ENCODE data around the gene S100A13.
"Not testable (repeated sequence)": the region's sequence is repeated elsewhere in the genome, so short reads cannot be mapped to it uniquely, and the experiment has no call there.

Gene S100A13

DNA sequence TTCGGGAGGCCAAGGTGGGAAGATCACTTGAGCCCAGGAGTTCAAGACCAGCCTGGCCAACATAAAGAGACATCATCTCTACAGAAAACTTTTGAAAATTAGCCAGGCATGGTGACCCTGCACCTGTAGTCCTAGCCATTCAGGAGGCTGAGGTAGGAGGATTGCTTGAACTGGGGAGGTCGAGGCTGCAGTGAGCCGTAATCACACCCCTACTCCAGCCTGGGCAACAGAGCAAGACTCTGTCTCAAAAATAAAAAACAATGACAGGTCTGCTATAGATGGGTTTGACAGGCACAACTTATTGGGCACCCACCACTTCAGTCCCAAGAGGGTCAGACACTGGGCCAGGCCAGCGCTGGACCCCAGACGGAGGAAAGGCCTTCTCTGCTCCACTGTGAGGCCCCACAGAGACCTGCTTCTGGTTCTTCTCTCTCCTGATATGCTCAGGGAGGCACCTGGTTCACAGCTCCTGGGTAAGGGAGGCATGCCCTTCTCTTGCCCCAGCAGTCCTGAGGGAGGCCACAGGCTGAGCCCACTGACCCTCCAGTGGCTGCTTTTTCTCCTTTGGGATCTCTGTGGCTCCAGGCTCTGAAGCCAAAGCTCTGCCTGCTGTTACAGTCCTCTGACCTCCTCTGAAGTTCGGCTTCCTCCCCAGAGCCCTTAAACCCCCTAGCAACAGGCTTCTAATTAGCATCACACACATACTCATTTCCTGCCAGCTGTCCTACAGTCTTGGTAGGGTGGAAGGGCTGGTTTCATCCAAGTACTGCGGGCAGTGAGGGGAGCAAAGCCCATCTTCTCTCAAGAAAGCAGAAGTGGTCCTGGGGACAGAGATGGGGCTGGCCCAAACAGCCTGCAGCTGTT, 28.8 kb downstream of the S100A13 start:
- DNase-seq: peak; percentile 74

DNA sequence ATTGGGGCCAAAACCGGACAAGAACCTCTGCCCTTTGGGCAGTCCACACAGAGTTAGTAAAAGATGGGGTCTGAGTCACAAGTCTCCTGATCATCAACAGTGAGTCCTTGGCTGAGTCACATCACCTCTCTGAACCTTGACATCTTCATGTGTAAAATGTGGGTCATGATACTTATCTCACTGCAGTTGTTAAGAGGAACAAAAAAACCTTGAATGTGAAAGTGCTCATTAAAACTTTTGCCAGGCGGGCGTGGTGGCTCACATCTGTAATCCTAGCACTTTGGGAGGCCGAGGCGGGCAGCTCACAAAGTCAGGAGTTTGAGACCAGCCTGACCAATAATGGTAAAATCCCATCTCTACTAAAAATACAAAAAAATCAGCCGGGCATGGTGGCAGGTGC, 30.1 kb downstream of the S100A13 start:
- DNase-seq: no peak

DNA sequence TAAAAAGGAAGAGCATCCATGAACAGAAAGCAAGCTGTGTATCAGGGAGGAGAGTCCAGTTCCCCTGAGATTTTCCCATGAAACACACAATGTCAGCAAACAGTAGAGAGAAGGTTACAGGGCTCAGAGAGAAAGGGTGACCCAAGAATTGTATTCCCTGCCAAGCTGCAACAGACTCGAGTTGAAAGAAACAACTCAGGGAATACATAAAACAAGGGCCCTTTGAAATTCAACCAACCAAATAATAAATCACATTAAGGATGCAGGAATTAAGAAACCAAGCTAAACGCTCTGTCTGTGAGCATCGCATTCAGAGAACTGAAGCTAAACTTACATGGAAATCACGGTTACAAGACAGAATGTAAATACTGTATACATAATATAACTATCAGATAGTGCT, 34.6 kb downstream of the S100A13 start:
- DNase-seq: no peak

GRCh38 chr1:153588482-153588881, 38.8 kb downstream of the S100A13 start:
- DNase-seq: no peak

DNA sequence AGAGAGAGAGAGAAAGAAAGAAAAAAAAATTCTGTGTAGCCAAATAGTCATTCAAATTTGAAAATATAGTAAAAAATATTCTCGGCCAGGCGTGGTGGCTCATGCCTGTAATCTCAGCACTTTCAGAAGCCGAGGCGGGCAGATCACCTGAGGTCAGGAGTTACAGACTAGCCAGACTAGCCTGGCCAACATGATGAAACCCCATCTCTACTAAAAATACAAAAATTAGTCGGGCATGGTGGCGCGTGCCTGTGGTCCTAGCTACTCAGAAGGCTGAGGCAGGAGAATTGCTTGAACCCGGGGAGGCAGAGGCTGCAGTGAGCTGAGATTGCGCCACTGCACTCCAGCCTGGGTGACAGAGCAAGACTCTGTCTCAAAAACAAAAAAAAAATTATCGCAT, 39.3 kb downstream of the S100A13 start:
- not testable (repeated sequence) for DNase-seq

GRCh38 chr1:153587314-153587713, 40.0 kb downstream of the S100A13 start:
- DNase-seq: no peak

DNA sequence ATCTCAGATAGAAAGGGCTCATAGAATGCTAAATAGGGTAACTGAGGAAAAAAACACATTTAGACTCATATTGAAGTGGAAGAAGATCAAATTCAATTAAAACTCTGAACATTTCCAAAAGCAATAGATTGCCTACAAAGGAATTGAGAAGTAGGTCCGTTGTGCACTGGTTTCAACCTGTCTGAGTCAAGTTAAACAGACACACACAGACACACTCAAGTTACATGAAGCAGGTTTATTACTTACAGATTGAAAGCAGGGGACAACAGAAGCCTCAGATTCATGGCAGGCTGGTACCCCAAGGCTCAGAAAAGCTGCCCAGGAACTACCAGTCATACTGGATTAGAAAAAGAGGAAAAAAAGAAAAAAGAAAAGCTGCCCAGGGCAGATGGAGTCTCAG, 41.0 kb downstream of the S100A13 start:
- DNase-seq: no peak

DNA sequence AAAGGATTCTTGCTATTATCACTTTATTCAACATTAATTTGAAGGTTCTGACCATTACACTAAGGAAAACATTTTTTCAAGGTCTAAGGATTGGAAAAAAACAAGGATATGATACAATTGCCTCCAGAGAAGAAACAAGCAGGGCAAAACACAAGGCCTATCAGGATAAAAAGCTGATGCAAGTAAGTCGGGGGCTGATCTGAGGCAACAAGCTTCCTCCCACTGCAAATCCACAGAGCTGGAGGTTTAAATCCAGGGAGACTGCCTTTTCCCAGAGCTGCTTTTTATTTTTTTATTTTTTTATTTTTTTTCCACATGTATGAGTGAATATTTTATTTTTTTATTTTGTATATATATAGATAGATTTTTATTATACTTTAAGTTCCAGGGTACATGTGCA, 42.3 kb downstream of the S100A13 start:
- no peak for DNase-seq

DNA sequence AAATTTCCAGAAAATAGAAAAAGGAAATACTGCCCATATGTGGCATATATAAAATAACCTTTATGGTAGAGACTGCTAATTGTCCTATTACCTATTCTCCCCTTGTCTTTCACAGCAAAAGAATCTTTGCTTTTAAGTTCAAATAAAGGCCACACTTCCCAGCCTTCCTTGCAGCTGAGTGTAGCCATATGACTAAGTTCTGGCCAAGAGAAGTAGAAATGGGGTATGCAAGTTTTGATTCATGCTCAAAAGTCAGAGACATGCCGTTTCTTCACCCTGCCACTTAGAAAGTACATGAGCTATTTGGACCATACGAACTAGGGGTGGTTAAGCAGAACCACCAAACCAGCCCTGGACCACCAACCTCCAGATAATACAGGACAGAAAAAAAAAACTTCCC, 43.3 kb downstream of the S100A13 start:
- no peak for DNase-seq

DNA sequence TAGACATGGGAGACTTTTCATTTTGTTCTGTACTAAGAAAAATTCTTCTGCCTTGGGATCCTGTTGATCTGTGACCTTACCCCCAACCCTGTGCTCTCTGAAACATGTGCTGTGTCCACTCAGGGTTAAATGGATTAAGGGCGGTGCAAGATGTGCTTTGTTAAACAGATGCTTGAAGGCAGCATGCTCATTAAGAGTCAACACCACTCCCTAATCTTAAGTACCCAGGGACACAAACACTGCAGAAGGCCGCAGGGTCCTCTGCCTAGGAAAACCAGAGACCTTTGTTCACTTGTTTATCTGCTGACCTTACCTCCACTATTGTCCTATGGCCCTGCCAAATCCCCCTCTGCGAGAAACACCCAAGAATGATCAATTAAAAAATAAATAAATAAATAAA, 43.8 kb downstream of the S100A13 start:
- DNase-seq: not testable (repeated sequence)

GRCh38 chr1:153582836-153583235, 44.5 kb downstream of the S100A13 start:
- not testable (repeated sequence) for DNase-seq

GRCh38 chr1:153578936-153579335, 48.4 kb downstream of the S100A13 start:
- DNase-seq: no peak

DNA sequence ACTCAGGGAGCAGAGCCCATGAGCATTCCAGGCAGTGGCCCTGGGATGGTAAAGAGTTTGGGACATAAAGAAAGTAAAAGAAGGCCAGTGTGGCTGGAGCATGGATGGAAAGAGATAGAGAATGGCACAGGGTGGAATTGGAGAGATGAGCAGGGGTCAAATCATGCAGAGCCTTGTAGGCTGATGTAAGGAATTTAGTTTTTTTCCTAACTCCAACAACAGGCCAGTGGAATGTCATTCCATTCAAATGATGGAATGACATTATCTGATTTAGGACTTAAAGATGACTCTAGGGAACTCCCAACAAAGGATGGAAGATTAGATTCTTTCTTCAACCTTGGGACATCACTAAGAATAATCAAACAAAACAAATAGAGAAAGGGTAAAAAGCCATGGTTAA, 48.8 kb downstream of the S100A13 start:
- DNase-seq: no peak

DNA sequence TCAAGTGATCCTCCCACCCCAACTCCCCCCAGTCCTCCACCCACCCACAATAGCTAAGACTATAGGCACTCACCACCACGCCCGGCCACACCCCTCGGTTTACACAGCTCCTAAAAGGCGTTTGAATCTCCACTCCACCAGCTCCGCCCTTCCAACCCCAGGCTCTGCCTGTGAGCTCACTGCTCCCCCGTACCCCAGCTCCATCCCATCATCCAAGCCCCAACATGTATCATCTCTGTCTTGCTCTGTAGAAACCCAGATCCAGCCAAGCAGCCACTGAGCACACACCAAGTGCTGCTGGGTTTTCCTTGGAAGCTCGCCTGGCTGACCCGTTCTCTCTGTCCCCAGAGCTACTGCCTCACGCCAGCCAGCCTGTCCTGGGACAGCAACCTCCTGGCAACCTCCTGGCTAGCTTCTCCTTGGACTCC, 49.7 kb downstream of the S100A13 start:
- no peak for DNase-seq

- DNase-seq: no peak
These were observed 50.2 kb downstream of the S100A13 start for GRCh38 chr1:153577138-153577537.

DNA sequence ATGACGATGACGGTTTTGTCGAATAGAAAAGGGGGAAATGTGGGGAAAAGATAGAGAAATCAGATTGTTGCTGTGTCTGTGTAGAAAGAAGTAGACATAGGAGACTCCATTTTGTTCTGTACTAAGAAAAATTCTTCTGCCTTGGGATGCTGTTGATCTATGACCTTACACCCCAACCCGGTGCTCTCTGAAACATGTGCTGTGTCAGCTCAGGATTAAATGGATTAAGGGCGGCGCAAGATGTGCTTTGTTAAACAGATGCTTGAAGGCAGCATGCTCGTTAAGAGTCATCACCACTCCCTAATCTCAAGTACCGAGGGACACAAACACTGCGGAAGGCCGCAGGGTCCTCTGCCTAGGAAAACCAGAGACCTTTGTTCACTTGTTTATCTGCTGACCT, 51.8 kb downstream of the S100A13 start:
- DNase-seq: not testable (repeated sequence)

DNA sequence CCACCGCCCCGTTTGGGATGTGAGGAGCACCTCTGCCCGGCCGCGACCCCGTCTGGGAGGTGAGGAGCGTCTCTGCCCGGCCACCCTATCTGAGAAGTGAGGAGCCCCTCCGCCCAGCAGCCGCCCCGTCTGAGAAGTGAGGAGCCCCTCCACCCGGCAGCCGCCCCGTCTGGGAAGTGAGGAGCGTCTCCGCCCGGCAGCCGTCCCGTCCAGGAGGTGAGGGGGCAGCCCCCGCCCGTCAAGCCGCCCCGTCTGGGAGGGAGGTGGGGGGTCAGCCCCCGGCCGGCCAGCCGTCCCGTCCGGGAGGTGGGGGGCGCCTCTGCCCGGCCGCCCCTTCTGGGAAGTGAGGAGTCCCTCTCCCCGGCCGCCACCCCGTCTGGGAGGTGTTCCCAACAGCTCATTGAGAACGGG, 52.2 kb downstream of the S100A13 start:
- not testable (repeated sequence) for DNase-seq

DNA sequence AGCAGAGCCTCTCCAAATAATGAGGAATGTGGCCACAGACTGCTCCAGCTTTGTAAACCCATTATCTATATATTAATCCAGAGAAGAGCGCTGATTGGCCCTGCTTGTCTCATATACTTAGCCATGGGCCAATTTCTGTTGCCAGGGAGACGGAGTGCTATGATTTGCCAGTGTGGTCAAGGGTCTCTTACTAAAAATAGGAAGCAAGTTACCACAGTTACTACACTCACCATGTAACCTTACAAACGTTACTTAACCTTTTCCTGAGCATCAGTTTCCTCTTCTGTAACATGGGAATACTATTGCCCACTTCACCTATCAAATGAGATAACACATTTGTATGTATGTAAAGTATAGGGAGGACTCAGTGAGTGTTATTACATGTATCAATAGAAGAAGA, 54.0 kb downstream of the S100A13 start:
- no peak for DNase-seq

DNA sequence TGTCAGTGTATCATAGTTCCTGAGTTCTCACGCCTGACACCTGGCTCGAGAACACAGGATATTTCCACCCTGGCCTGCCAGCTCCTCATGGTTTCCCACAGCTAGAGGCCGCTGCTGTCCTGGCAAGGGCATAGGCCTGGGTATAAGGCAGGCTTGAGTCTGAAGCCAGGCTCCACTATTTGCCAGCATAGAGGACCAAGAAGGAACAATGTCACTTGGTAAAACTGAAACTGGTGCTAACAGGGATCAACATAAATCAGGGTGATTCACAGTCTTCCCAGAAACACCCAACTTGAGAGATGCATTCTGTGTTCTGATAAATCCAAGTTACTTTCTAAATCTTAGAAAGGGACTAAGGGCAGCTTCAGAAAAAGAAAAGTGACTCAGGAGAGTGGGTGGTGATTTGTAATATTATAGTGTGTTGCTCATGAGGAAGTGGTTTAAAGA, 54.7 kb downstream of the S100A13 start:
- DNase-seq: peak; percentile 65

GRCh38 chr1:153571706-153572105, 55.6 kb downstream of the S100A13 start:
- DNase-seq: no peak

DNA sequence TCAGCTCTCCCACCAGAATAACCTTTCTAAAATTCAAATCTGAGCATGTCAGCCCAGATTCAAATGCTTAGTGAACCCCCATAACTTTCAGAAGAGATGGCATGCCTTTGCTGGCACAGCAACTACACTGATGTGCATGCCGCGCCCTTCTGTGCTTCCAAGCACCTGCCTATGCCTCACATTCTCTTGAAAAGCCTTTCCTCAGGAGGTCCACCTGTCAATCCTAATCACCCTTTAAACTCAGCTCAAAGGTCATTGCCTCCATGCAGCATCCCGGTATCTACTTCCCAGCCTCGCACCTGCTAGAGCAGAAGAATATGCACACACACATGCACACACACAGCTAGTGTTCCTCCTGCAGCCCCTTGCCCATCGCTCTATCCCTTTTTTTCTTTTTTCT, 56.4 kb downstream of the S100A13 start:
- no peak for DNase-seq

- DNase-seq: no peak
These were observed 57.8 kb downstream of the S100A13 start for GRCh38 chr1:153569465-153569864.
